GM12878 (cell line): Measurements from ENCODE around the gene COL18A1. TPM values are rescaled to one million over a fixed set of nuclear protein-coding genes. Genes with fewer than 3 reads are reported as not detected.

Experiments
- BCL11A ChIP-seq: IDR thresholded peaks from 2 replicates; pipeline ENCODE4 v1.6.1; 2011; ENCODE audit warnings: low read depth, low read length
- BCL3 ChIP-seq: IDR thresholded peaks from 2 replicates; pipeline ENCODE4 v1.6.1; 2011; ENCODE audit warnings: borderline replicate concordance, low read depth, mild to moderate bottlenecking, moderate library complexity, low read length; ENCODE audit not compliant: insufficient read depth, poor library complexity, severe bottlenecking
- CBFB ChIP-seq: IDR thresholded peaks from 2 replicates; pipeline ENCODE4 v1.6.1; 2016; ENCODE audit warnings: antibody characterized with exemption, low read depth
- EP300 ChIP-seq, 2 experiments: fragments of 150-350 bp in 1 of 2; IDR thresholded peaks; 2 replicates each; pipeline ENCODE4 v1.6.1; 2011 to 2012; ENCODE audit warnings: low read depth in 2 of 2, low read length in 2 of 2, borderline replicate concordance in 1 of 2, improper control_type of control experiment in 1 of 2, inconsistent platforms in 1 of 2; ENCODE audit not compliant: control insufficient read depth in 1 of 2
- IKZF2 ChIP-seq, 2 experiments: fragments of 450-650 bp; IDR thresholded peaks; 2 replicates each; pipeline ENCODE4 v1.6.1; 2017; ENCODE audit warnings: mild to moderate bottlenecking in 2 of 2, moderate library complexity in 2 of 2
- IRF4 ChIP-seq: IDR thresholded peaks from 2 replicates; pipeline ENCODE4 v1.6.1; 2011; ENCODE audit warnings: low read depth, low read length
- MTA3 ChIP-seq: IDR thresholded peaks from 2 replicates; pipeline ENCODE4 v1.6.1; 2012; ENCODE audit warnings: low read length, inconsistent platforms, borderline replicate concordance
- NFIC ChIP-seq: IDR thresholded peaks from 2 replicates; pipeline ENCODE4 v1.6.1; 2012; ENCODE audit warnings: low read depth, mild to moderate bottlenecking, inconsistent platforms, low read length, moderate library complexity
- NRF1 ChIP-seq: conservative IDR thresholded peaks from 2 replicates; pipeline ENCODE4 v1.6.1; 2011; ENCODE audit warnings: mild to moderate bottlenecking, low read depth, low read length, improper control_type of control experiment
- POLR2AphosphoS5 ChIP-seq: IDR thresholded peaks from 2 replicates; pipeline ENCODE4 v1.6.1; 2011; ENCODE audit warnings: mild to moderate bottlenecking, low read length, inconsistent platforms
- SPI1 ChIP-seq: IDR thresholded peaks from 2 replicates; pipeline ENCODE4 v1.6.1; 2011; ENCODE audit warnings: low read depth, mild to moderate bottlenecking, low read length, moderate library complexity, borderline replicate concordance; ENCODE audit not compliant: insufficient read depth
- TCF3 ChIP-seq: IDR thresholded peaks from 2 replicates; pipeline ENCODE4 v1.6.1; 2012; ENCODE audit warnings: low read depth, mild to moderate bottlenecking, low read length, borderline replicate concordance; ENCODE audit not compliant: insufficient read depth
- polyA plus RNA-seq, 11 experiments: library from polyadenylated mRNA; depleted of rRNA in 4 of 11; unstranded in 6 of 11; stranded (reverse) in 5 of 11; fragments of >200 nt; fragmentation: Nextera tagmentation in 4 of 11; fragmentation: Illumina TruSeq in 1 of 11; extraction: Ambion mirVana in 4 of 11; extraction: Trizol in 1 of 11; gene quantifications; 1 replicate in 1 of 11; 2 replicates in 10 of 11; pipeline versions ENCODE4 v1.2.1 to v1.2.3, GENCODE V29; 2011 to 2016; ENCODE audit warnings: inconsistent platforms in 2 of 11, missing spikeins in 2 of 11, low read depth in 1 of 11
- total RNA-seq, 4 experiments: library from RNA; depleted of rRNA in 3 of 4; stranded (reverse); fragments of >200 nt in 3 of 4; fragmentation: Illumina TruSeq in 1 of 4; extraction: Trizol in 1 of 4; gene quantifications; 2 replicates each; pipeline versions ENCODE4 v1.2.1 to v1.2.3, GENCODE V29; 2013 to 2021

Gene COL18A1
- total and polyA plus RNA-seq, 10 of the 15 experiments (the other 5 are each of a cell fraction or from before 2014, with no cell fraction given): under 0.01 to 0.49 (median 0.09) TPM; not detected in 3

- TF ChIP-seq CBFB (peak; percentile 55; the same call in 1 of the 2 replicates), NFIC (peak; percentile 73), BCL11A (peak; percentile 76), NRF1 (no peak), BCL3 (peak; percentile 52), EP300 (IDR thresholded peaks at IDR 0.05; ENCODE audit: borderline replicate concordance in 1 of 2, control insufficient read depth in 1 of 2, low read depth in 2 of 2, low read length in 2 of 2) (peak; percentile 56 to 68; a peak in 3 of 4 replicates), IRF4 (peak; percentile 70), IKZF2 (IDR thresholded peaks at IDR 0.05) (peak; percentile 94 to 95), MTA3 (peak; percentile 56; the same call in 1 of the 2 replicates), TCF3 (0 out of 2 replicates have a peak, but pooled peaks have one; percentile 14), POLR2AphosphoS5 (peak; percentile 35; the same call in 1 of the 2 replicates), SPI1 (peak; percentile 94)
Measured at GRCh38 chr21:45550522-45551210, 145.7 kb downstream of the COL18A1 start (continued).
